ENCODE data around the gene VEPH1.

The VEPH1 gene

DNA sequence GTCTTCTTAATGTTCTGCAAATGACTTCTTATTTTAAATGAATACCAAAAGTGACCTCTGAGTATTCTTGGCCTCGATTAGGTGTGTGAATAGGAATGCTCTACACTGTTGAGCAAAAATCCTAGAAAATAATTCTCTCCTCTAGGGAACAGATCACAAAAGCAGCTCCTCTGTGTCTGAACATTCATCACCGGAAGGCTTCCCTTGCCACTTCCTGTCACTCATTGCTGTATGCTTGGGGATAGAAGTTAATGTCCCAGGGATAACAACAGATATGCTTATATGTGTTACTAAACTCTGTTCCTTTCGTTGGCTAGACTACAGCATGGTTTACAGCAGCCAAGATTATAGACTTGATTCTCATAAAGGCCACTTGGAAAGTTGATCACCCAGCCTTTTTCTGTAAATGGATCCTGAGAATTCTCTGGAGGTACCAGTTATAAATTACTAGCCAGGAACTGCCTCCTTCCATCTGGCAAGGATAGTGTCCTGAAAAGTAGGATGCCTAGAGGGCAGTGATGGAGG is 82.5 kb downstream of the VEPH1 start:
- no peak for DNase-seq

DNA sequence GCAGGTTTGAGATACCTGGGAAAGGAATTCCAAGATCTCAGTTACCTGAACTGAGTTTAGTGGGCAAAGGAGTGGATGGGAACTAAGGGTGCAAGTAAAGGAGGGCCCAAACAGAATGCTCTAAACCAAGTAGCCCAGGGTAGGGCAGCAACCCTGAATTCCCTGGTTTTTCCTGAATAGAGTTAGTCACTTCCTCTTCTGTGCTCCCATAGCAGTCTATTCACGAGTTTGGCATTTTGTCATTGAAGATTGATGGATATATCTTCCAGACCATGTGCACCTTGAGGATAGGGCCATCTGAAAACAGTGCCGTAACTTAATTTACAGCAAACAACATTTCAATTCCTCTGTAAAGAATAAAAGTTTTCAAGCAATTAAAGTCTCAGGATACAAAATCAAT is 85.1 kb downstream of the VEPH1 start:
- DNase-seq, result no peak

DNA sequence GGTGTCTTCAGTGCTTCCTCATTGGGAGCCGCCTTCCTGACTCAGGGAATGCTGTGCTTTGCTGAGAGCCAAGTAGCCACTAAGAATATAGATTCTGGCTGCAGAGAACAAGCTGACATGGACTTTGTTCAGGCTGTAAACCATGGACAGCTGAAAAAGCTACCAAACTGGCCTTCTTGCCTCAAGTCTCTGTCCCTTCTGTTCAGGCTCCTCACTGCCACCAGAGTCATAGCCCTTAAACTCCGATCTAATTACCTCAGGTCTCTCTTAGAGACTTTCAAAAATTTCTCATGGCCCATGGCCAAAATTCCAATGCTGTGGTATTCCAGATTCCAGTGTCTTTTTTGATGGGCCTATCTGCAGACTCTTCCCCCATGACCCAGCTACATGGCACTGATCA is 86.0 kb downstream of the VEPH1 start:
- no peak for DNase-seq

DNA sequence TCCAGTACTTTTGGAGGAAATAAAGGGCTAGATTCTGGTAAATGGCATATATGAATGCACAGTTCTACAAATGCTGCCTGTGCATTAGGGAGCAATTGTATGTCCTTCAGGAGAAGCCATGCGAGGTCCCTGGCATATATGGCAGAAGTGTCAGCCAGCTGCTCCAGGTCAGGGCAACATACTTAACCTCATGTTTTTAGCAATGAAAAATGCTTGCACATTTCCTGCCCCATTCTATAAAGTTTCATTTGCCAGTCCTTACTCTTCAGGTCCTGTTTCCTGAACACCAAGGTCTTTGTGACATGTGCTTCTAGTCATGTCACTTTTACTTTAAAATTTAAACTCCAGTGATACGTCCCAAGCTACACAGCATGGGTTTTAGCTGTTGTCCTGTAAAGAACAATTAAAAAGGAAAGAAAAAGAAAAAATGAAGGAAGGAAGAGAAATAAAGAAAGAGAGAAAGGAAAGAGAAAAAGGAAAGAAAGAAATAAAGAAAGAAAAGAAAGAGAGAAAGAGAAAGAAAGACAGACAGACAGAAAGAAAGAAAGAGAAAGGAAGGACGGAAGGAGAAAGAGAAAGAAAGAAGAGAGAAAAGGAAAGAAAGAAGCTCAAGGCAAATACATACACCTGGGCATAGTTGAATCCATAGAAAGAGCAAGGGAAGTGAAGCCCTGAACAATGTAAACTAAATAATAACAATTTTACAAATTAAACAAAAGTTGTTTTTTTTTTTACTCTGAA is 86.7 kb downstream of the VEPH1 start:
- DNase-seq, result no peak

DNA sequence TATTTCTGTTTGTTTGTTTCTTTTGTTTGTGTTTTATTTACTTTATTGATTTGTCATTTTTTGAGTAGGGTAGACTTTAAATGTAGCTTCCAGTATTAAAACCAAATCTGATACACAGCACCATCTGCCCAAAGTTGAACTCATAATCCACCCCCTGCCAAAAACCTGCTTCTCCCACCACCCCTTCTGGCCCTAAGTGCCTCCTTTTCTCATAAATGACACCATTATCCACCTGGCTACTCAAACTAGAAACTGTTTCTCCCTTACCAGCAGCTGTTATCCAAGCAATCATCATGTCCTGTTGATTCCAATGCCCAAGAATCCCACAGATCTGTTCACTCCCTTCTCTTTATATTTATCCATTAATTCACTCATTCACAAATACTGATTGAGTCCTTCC is 88.4 kb downstream of the VEPH1 start:
- no peak for DNase-seq

DNA sequence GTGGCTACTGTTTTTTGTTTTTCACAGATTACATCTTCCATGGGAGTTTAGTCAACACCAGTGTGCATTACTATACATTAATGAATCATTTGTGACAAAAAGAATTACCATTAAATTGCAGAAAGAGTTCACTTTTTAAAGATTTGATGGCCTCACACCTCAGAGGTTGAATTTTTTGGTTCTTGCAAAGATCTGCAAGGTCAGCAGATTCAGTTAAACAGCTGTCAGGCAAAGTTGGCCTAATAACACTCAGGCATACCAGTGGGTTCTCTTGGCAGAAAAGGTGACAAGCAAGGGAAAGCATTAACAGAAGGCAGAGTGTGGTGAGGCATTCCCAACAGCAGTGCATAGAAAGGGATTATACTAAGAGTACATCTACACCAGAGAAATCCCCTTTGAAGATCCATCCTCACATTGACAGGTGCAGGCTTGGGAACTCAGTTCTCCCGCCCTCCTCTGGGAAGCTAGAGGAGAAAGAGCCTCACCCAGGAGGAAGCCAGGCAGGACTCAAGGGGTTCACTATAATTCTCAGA is 90.8 kb downstream of the VEPH1 start:
- DNase-seq, result no peak

DNA sequence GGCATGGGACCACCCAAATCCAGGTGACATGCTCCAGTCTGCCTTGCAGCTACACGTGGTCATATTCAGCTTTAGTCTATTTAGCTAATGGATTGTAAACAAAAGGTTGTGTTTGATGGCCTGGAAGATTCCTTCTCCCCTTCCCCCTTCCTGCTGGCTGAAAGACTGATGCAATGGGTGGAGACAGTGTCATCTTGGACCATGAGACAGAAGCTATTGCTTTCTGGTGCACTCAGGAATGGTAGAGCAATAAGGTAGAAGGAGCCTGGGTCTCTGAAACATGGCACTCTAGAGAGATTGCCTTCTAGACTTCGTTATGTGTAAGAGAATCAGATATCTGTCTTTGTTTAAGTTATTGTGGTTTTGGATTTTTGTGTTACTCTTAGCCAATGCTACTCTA is 92.3 kb downstream of the VEPH1 start:
- DNase-seq, result no peak

DNA sequence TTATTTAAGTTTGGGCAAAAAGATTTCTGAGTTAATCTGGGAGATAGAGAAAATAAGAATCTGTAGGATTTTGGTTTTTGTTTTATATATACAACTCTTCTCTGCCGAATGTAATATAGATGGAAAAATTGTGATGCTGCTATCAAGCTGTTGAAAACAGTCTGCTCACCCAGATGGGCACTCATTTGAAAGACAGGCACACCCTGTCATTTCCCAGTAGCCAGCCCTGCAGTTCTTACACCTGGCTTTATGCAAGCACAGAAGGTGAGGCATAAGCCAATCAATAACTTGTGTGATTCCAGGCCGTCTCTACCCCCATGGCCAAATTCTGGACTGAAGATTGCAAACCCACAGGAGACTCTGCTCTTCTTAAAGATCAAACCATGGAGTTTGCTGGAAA is 93.7 kb downstream of the VEPH1 start:
- no peak for DNase-seq

DNA sequence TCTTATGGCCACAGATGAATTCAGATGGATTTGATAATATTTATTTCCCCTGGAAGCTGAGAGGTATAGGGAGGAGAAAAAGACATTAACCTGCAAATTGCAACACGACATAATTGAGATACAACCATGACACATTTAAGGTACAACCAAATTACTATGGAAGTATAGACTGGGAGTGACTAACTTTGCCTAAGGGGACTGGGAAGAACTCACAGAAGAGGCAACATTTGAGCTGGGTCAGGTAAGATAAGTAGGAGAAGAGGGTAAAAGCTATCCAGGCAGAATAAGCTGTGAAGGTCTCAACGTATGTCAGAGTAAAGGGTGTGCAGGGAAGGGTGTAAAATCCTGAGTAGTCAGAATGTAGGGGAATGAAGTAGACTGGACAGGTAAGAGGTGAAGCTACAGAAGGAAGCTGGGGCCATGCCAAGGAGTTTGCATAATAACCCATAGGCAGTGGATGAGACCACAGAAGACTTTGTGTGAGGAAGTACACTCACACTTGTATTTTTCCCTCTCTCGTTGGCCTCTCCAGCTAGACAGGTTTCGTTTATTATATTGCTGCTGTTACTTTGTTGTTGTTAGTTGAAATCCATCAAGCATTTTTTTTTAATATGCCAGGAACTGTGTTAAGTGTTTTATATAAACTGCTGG is 94.6 kb downstream of the VEPH1 start:
- DNase-seq, result no peak

DNA sequence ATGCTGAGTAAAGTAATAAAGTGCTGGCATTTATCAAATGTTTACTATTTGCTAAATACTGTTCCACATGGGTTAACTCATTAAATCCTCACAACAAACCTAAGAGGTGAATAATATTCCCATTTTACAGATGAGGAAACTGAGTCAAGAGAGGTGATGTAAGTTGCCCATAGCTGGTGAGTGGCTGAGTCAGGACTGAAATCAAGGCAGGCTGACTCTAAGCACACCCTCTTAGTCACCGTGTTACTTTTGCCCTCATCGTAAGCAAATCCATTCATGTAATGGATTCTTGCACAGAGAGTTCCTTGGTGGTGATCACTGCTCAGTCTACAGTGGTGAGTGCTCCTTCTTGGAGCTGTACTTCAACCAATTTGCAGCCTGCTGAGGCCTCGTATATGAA is 95.4 kb downstream of the VEPH1 start:
- DNase-seq, result no peak

DNA sequence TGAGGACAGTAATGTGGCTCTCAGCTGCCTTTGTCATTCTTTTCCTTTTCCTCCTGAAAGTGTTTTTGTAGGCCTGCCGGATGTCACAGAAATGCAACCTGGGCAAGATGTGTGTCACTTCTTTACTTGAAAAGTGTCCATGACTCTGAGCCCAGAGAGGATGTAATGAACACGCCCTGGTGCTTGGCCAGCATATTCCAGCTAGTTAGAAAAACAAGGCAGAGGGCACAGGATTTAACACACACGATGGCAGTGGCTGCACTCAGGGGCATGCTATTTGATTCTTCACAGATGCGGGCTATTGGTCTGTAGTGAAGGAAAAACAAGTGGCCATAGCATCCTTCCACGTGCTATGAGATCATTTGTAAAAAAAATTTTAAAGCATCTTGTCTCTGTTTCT is 96.8 kb downstream of the VEPH1 start:
- DNase-seq, result no peak

DNA sequence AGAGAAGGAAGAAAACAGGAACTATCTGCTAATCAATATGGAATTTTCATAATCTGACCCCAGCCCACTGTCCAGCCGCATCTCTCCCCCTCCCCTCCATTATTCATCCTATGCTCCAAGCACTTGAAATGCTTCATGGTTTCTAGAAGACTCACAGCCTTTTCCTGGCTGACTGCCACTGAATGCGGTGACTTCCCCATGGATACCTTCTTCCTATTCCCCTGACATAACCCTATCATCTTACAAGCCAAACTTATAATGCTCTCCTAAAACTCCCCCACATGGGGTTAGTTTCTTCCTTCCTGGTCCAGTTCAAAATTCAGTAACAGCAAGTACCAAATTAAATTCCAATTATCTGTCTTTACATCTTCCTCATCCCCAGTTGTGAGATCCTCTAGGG is 97.8 kb downstream of the VEPH1 start:
- no peak for DNase-seq

DNA sequence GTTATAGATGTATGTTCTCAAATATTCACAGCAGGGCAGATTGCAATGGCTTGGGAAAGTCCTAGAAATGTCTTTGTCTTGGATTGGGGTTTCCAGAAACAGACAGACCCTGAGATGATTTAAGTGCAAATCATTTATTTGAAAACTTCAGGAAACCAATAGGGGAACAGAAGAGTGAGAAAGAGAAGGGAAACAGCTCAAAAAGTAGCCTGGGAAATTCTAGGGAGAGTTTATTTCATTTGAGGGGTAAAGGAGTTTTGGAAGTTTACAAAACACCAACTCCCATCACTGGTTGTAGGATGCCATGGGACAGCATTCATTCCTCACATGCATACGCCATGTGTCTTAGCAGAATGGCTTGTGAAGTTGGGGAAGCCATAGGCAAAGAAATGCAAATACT is 98.8 kb downstream of the VEPH1 start:
- DNase-seq, result no peak

DNA sequence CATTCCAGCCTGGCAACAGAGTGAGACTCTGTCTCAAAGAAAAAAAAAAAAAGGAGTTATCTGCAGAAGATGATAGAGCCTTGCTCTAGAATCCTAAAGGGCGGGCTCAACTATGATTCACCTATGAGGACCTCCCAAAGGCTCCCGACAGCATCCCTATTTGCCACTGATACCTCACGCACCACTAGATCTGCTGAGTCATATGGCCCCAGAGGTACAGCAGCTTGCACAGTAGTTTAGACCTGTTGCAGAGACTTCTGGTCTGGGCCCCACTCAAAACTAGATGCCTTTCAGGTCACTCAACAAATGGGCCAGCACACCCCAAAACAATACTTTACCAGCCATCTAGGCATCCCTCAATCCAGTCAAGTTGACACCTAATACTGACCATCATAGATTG is 104.6 kb downstream of the VEPH1 start:
- no peak for DNase-seq

DNA sequence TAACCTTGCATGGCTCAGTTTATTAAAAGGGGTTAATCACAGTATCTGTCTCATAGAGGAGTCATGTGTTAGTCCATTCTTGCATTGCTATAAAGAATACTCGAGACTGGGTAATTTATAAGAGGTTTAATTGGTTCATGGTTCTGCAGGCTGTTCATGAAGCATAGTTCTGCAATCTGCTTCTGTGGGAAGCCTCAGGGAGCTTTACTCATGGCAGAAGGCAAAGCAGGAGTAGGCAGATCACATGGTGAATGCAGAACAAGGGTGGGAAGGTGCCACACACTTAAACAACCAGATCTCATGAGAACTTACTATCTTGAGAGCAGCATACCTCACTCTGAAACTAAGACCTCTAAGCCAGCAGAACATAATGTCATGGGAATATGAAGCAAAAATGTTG is 108.8 kb downstream of the VEPH1 start:
- DNase-seq, result no peak

DNA sequence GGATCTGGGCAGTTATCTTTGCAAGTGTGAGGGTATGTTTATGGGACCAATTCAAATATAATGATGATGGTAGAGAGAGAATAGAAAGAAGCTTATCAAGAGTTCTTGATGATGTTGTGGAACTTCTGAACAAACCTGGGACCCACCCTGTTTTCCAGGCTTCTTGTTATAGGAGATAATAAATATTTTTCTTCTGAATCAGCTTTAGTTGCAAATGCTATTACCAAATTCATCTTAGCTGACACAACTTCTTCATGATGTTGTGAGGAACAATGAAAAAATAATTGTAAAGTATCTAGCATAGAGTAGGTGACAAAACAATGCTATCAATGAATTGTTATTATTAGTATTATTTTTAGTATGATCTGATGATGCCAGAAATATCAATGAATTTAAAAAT is 110.1 kb downstream of the VEPH1 start:
- DNase-seq, result no peak

DNA sequence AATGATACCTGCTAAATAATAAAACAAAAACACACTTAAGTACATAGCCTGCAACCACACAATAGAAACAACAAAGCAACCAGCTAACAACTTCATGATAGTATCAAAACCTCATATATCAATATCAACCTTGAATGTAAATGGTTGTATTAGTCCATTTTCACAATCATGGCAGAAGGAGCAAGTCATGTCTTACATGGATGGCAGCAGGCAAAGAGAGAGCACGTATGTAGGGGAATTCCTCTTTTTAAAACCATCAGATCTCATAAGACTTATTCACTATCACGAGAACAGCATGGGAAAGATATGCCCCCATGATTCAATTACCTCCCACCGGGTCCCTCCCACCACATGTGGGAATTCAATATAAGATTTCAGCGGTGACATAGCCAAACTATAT is 111.1 kb downstream of the VEPH1 start:
- no peak for DNase-seq

DNA sequence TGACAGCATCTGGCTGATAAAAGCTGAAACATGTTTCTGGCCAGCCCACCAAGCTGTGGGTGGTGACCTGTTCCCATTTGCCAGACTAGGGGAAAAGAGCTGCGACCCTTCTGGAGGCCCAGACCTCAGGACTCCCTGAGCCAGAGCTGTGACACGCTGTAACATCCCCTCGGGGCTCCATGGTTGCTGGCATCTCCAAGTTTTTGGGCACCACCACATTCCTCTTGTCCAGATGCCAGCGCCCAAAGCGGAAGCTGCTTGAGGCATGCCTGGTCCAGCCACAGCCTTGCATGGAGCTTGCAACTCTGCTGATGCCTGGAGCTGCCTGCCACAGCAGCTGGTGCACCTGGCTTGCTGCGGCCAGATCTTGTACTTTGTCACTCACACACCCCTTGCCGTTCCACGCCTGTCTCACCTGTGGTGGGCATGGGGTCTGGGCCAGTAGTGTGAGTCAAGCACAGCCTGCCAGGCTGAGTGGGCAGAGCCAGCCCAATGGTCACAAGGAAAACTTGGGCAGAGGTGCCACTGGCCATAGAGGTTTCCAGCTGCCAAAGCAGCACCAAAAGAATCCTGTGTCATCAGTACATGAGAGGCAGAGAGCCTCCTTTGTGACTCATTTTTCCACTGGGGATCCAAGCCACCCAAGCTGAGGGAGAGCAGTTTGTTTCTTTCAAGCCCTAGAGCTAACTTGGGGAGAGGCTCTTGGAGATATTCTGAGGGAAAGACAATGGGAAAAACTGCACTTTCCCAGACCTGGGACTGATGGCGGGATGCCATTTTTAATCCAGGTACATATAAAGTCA is 112.3 kb downstream of the VEPH1 start:
- DNase-seq, result no peak

DNA sequence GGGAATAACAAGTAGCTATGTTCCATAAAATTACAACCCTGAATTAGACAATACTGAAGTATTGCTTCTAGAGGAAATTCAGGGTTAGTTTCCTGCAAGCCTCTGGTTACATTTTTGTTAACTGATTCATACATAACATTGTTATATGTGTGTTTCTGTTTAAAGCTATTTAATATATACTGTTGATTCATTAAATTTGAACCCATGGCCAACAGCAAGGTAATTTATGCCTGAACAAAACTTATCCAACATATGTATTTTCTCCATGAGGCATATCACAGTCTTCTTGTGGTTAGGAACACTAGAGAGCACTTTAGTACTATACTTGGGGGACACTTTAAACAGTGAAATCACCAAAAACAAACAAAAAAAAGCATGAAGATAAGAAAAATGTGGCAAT is 114.2 kb downstream of the VEPH1 start:
- DNase-seq, result no peak

DNA sequence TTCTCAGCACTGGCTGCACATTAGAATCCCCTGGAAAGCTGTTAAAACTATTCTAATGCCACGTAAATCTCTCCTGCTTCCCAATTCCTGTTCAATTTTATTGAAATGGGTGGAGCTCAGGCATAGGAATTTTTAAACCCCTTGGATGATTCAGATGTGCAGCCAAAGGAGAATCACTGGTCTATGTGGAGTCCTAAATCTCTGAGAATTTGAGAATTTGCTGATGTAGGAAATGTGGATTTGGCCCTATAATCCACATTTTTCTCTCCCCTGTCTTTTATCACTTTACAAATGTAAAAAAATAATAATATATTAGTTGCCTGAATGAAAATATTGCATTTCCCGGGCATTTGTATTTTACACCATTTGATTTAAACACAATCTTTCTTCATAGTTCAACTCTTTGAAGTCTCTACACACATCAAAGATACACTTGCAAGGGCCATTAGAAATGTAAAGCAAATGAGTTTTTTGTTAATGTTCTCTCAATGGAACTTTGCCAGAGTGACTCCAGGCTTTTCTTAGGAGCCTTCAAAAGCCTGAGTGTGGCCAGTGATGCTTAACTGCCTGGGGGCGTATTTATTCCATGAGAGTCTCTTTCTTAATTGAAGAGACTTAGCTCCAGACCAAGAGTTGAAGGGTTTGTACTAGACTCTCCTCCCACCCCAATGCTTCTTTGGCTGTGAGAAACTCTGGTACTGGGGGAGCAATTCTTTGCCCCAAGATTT is 115.3 kb downstream of the VEPH1 start:
- no peak for DNase-seq

DNA sequence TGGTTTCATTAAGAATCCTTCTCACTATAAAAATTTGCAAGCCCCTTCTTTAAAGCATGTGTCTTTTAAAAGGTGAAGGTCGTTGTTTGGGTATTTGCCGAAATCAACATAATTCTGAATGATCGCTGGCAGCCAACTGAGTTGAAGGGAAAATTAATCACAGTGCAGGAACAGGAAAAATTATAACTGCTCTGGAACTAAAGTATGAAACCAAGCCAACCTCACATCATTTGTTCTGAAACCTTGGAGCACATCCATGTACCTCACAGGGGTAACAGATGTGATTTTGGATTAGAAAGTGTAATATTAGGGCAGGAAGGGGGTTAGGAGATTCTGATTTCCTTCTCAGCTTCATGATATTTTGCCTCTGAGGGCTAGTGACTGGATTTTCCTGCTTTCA is 118.7 kb downstream of the VEPH1 start:
- DNase-seq, result no peak

DNA sequence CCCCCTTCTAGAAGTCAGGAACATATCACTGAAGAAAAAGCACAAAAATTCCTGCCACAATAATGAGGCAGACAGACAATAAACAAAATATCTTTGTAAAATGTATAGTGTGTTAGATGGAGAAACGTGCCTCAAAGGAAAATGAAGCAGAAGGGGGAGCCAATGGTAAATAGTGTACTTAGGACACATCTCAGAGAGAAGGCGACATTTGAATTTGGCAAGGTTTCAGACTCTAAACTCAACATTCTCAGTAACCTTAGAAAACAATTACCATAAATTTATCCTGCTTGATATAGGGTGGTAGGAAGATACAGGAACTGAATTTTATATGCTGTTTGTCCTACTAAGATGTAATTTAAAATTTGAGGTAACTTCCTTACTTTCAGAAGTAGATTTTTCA is 119.2 kb downstream of the VEPH1 start:
- no peak for DNase-seq

DNA sequence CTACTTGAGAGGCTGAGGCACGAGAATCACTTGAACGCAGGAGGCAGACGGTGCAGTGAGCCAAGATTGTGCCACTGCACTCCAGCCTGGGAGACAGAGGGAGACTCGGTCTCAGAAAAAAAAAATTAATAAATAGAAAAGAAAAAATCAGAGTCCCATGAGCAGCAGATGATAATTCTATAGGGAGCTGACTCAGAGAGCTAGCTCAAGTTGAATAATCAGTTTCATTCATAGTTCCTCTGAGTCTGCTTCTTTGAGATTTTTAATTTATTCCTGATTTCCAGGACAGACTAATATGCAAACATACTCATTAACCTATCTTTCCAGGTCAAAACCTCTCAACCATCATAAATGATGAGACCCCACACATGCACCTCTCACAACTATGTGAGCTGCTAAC is 121.6 kb downstream of the VEPH1 start:
- no peak for DNase-seq

All from stimulated activated CD4-positive, alpha-beta T cell treated with anti-CD3 and anti-CD28 coated beads, Interleukin-15, amount 100 ng/mL, for 24 hours (primary cell).